ENCODE measurements around the gene NPEPPS. TPM values are rescaled to one million over a fixed set of nuclear protein-coding genes. Genes with fewer than 3 reads are reported as not detected.
A peak's percentile ranks its signal among the peaks of the same experiment; 100 is the strongest.
"Not testable (repeated sequence)": the region's sequence is repeated elsewhere in the genome, so short reads cannot be mapped to it uniquely, and the experiment has no call there.

The NPEPPS gene
- total RNA-seq, 1 donor from 2014 or later = 130 TPM

GRCh38 chr17:47520279-47520678 is 10.6 kb upstream of the NPEPPS start:
- DNase-seq (ENCODE audit: extremely low spot score, unreplicated experiment); H3K27ac Mint-ChIP-seq (ENCODE audit: unreplicated experiment): not testable (repeated sequence)

GRCh38 chr17:47521434-47521833 is 9.5 kb upstream of the NPEPPS start:
- not testable (repeated sequence) for H3K4me3 Mint-ChIP-seq (ENCODE audit: unreplicated experiment); H3K27ac Mint-ChIP-seq (ENCODE audit: unreplicated experiment); H3K9me3 Mint-ChIP-seq (ENCODE audit: unreplicated experiment); H3K4me1 Mint-ChIP-seq (ENCODE audit: unreplicated experiment); H3K27me3 Mint-ChIP-seq (ENCODE audit: unreplicated experiment); DNase-seq (ENCODE audit: extremely low spot score, unreplicated experiment); H3K36me3 Mint-ChIP-seq (ENCODE audit: unreplicated experiment)

More at GRCh38 chr17:47520279-47520678, 10.6 kb upstream of the NPEPPS start:
- H3K36me3 Mint-ChIP-seq (ENCODE audit: unreplicated experiment); H3K9me3 Mint-ChIP-seq (ENCODE audit: unreplicated experiment); H3K4me3 Mint-ChIP-seq (ENCODE audit: unreplicated experiment); H3K4me1 Mint-ChIP-seq (ENCODE audit: unreplicated experiment); H3K27me3 Mint-ChIP-seq (ENCODE audit: unreplicated experiment): not testable (repeated sequence)

DNA sequence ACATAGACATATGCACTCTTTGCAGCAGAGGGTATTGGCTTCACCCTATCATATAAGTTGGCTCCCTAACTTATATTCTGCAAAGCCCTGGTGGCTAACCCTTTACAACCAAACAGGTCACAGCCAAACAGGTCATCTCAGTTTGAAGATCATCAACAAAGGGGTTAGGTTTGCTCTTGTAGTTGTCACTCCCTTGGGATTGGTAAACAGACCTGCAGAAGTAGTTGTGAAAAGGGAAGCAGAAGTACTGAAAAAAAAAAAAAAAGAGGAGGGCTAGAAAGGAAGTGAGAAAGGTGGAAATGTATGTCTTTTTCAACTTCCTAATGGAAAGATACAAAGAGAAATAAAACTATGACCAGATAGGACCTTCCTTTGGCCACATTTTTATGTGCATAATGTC is 8.6 kb upstream of the NPEPPS start:
- not testable (repeated sequence) for DNase-seq (ENCODE audit: extremely low spot score, unreplicated experiment); H3K36me3 Mint-ChIP-seq (ENCODE audit: unreplicated experiment); H3K27me3 Mint-ChIP-seq (ENCODE audit: unreplicated experiment); H3K9me3 Mint-ChIP-seq (ENCODE audit: unreplicated experiment); H3K4me1 Mint-ChIP-seq (ENCODE audit: unreplicated experiment); H3K27ac Mint-ChIP-seq (ENCODE audit: unreplicated experiment); H3K4me3 Mint-ChIP-seq (ENCODE audit: unreplicated experiment)

DNA sequence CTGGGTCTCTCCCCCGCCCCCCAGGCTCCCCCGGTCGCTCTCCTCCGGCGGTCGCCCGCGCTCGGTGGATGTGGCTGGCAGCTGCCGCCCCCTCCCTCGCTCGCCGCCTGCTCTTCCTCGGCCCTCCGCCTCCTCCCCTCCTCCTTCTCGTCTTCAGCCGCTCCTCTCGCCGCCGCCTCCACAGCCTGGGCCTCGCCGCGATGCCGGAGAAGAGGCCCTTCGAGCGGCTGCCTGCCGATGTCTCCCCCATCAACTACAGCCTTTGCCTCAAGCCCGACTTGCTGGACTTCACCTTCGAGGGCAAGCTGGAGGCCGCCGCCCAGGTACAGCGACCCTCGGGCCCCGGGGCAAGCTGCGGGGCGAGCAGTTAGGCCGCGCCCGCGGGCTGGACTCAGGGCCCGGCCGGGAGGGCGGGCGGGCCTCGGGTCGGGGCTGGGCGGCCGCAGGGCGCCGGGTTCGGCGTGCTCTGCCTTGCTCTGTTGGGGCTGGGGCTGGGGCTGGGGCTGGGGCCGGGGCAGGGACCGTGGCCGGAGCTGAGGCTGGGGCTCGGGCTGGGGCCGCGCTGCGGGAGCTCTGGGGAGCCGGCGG is 419 bp downstream of the NPEPPS start:
- H3K27ac Mint-ChIP-seq (ENCODE audit: unreplicated experiment); DNase-seq (ENCODE audit: extremely low spot score, unreplicated experiment); H3K36me3 Mint-ChIP-seq (ENCODE audit: unreplicated experiment); H3K27me3 Mint-ChIP-seq (ENCODE audit: unreplicated experiment); H3K9me3 Mint-ChIP-seq (ENCODE audit: unreplicated experiment): not testable (repeated sequence)
- peak overlapping the region; percentile 93 for H3K4me3 Mint-ChIP-seq (ENCODE audit: unreplicated experiment)
- H3K4me1 Mint-ChIP-seq (ENCODE audit: unreplicated experiment) = peaks cover 17% of the 10 kb centered on the region

- H3K9me3 Mint-ChIP-seq (ENCODE audit: unreplicated experiment); H3K27me3 Mint-ChIP-seq (ENCODE audit: unreplicated experiment); DNase-seq (ENCODE audit: extremely low spot score, unreplicated experiment); H3K4me1 Mint-ChIP-seq (ENCODE audit: unreplicated experiment); H3K4me3 Mint-ChIP-seq (ENCODE audit: unreplicated experiment); H3K36me3 Mint-ChIP-seq (ENCODE audit: unreplicated experiment): not testable (repeated sequence)
- peak overlapping the region; percentile 31 for H3K27ac Mint-ChIP-seq (ENCODE audit: unreplicated experiment)
Measured at GRCh38 chr17:47539085-47539484, 8.2 kb downstream of the NPEPPS start.

GRCh38 chr17:47541676-47542075 is 10.8 kb downstream of the NPEPPS start:
- not testable (repeated sequence) for H3K36me3 Mint-ChIP-seq (ENCODE audit: unreplicated experiment); H3K9me3 Mint-ChIP-seq (ENCODE audit: unreplicated experiment); H3K27ac Mint-ChIP-seq (ENCODE audit: unreplicated experiment); H3K4me1 Mint-ChIP-seq (ENCODE audit: unreplicated experiment); H3K4me3 Mint-ChIP-seq (ENCODE audit: unreplicated experiment); DNase-seq (ENCODE audit: extremely low spot score, unreplicated experiment); H3K27me3 Mint-ChIP-seq (ENCODE audit: unreplicated experiment)

DNA sequence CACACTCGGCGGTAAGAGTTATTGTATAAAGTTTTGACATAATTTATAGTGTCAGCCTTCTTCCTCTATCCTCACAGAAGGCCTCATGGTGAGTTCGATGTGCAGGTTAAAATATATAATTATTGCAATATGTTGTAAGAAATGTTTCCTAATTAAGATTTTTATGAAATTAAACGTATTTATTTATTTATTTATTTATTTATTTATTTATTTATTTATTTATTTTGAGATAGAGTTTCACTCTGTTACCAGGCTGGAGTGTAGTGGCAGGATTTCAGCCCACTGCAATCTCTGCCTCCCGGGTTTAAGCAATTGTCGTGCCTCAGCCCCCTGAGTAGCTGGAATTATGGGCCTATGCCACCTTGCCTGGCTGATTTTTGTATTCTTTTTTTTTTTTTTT is 13.4 kb downstream of the NPEPPS start:
- not testable (repeated sequence) for H3K27me3 Mint-ChIP-seq (ENCODE audit: unreplicated experiment); DNase-seq (ENCODE audit: extremely low spot score, unreplicated experiment); H3K4me3 Mint-ChIP-seq (ENCODE audit: unreplicated experiment); H3K4me1 Mint-ChIP-seq (ENCODE audit: unreplicated experiment); H3K9me3 Mint-ChIP-seq (ENCODE audit: unreplicated experiment); H3K36me3 Mint-ChIP-seq (ENCODE audit: unreplicated experiment); H3K27ac Mint-ChIP-seq (ENCODE audit: unreplicated experiment)

DNA sequence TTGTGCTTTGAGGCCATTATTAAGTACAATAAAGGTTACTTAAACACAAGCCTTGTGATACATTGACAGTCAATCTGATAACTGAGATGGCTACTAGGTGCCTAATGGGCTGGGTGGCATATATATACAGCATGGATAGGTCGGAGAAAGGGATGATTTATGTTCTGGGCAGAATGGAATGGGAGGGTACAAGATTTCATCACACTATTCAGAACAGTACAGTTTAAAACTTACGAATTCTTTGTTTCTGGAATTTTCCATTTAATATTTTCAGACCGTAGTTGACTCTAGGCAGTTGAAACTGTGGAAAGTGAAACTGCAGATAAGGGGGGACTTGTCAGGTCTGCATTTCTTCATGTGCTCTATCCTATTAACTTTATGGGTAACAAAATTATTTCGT is 23.8 kb downstream of the NPEPPS start:
- not testable (repeated sequence) for H3K36me3 Mint-ChIP-seq (ENCODE audit: unreplicated experiment); H3K9me3 Mint-ChIP-seq (ENCODE audit: unreplicated experiment); H3K4me1 Mint-ChIP-seq (ENCODE audit: unreplicated experiment); DNase-seq (ENCODE audit: extremely low spot score, unreplicated experiment); H3K4me3 Mint-ChIP-seq (ENCODE audit: unreplicated experiment); H3K27me3 Mint-ChIP-seq (ENCODE audit: unreplicated experiment); H3K27ac Mint-ChIP-seq (ENCODE audit: unreplicated experiment)

DNA sequence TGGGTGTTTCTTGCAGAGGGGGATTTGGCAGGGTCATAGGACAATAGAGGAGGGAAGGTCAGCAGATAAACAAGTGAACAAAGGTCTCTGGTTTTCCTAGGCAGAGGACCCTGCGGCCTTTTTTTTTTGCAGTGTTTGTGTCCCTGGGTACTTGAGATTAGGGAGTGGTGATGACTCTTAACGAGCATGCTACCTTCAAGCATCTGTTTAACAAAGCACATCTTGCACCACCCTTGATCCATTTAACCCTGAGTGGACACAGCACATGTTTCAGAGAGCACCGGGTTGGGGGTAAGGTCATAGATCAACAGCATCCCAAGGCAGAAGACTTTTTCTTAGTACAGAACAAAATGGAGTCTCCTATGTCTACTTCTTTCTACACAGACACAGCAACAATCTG is 25.2 kb downstream of the NPEPPS start:
- not testable (repeated sequence) for H3K27me3 Mint-ChIP-seq (ENCODE audit: unreplicated experiment); H3K36me3 Mint-ChIP-seq (ENCODE audit: unreplicated experiment); H3K4me1 Mint-ChIP-seq (ENCODE audit: unreplicated experiment); DNase-seq (ENCODE audit: extremely low spot score, unreplicated experiment); H3K4me3 Mint-ChIP-seq (ENCODE audit: unreplicated experiment); H3K9me3 Mint-ChIP-seq (ENCODE audit: unreplicated experiment); H3K27ac Mint-ChIP-seq (ENCODE audit: unreplicated experiment)

- H3K4me1 Mint-ChIP-seq (ENCODE audit: unreplicated experiment); H3K27ac Mint-ChIP-seq (ENCODE audit: unreplicated experiment); H3K27me3 Mint-ChIP-seq (ENCODE audit: unreplicated experiment); H3K9me3 Mint-ChIP-seq (ENCODE audit: unreplicated experiment); H3K4me3 Mint-ChIP-seq (ENCODE audit: unreplicated experiment); DNase-seq (ENCODE audit: extremely low spot score, unreplicated experiment); H3K36me3 Mint-ChIP-seq (ENCODE audit: unreplicated experiment): not testable (repeated sequence)
Measured at GRCh38 chr17:47560517-47561043, 29.7 kb downstream of the NPEPPS start.

GRCh38 chr17:47561698-47562405 is 30.9 kb downstream of the NPEPPS start:
- not testable (repeated sequence) for H3K4me1 Mint-ChIP-seq (ENCODE audit: unreplicated experiment); H3K27ac Mint-ChIP-seq (ENCODE audit: unreplicated experiment); H3K27me3 Mint-ChIP-seq (ENCODE audit: unreplicated experiment); H3K36me3 Mint-ChIP-seq (ENCODE audit: unreplicated experiment); H3K9me3 Mint-ChIP-seq (ENCODE audit: unreplicated experiment); H3K4me3 Mint-ChIP-seq (ENCODE audit: unreplicated experiment); DNase-seq (ENCODE audit: extremely low spot score, unreplicated experiment)

DNA sequence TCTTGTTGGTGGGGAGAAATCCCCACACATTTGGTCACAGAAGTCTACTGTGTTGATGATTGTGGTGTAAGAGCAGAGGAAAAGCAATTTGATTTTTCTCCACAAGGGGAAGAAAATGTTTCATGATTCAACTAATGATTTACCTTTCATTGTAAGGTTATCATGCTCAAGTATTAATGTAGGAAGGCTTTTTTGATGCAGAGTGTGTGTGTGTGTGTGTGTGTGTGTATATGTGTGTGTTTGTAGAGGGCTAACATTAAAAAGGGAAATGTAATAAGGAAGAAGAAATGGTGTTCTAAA is 31.4 kb downstream of the NPEPPS start:
- not testable (repeated sequence) for H3K4me1 Mint-ChIP-seq (ENCODE audit: unreplicated experiment); H3K4me3 Mint-ChIP-seq (ENCODE audit: unreplicated experiment); H3K9me3 Mint-ChIP-seq (ENCODE audit: unreplicated experiment); H3K36me3 Mint-ChIP-seq (ENCODE audit: unreplicated experiment); DNase-seq (ENCODE audit: extremely low spot score, unreplicated experiment); H3K27ac Mint-ChIP-seq (ENCODE audit: unreplicated experiment); H3K27me3 Mint-ChIP-seq (ENCODE audit: unreplicated experiment)

All from osteocyte (in vitro differentiated cells).